ENCODE measurements around the gene ENOX2.

The ENOX2 gene

DNA sequence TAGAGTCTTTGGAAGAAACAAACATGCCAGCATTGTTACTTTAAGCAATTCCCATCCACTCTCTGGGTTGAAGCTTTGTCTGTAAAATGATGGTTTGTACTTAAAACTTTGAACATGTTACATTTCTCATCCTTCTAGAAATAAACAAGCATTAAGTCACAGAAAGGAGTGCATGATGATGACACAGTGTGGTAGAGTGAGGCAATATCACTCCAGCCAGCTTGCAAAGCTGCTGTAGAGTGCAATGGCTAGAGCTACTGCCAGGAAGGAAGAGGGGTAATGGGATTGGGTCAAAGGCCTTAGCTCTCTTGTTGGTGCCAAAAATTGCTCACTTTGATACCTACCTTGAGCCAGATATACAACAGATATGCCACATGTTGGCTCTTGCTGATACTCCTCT, 12.3 kb upstream of the ENOX2 start:
- Histone ChIP-seq H3K27ac (ENCODE audit: low read depth, low read length) (no peak overlapping the region), H3K36me3 (ENCODE audit: insufficient read depth, low read length) (no peaks in the 10 kb centered on the region), H3K4me3 (ENCODE audit: low read depth, low read length) (no peak overlapping the region), H3K27me3 (ENCODE audit: insufficient read depth, low read length) (no peaks in the 10 kb centered on the region), H2AFZ (ENCODE audit: low read length, unreplicated experiment) (no peak overlapping the region), H3K4me1 (ENCODE audit: control insufficient read depth, insufficient read depth, low read length, unreplicated experiment) (no peaks in the 10 kb centered on the region), H3K79me2 (ENCODE audit: control insufficient read depth, insufficient read depth, low read length, unreplicated experiment) (no peaks in the 10 kb centered on the region)

DNA sequence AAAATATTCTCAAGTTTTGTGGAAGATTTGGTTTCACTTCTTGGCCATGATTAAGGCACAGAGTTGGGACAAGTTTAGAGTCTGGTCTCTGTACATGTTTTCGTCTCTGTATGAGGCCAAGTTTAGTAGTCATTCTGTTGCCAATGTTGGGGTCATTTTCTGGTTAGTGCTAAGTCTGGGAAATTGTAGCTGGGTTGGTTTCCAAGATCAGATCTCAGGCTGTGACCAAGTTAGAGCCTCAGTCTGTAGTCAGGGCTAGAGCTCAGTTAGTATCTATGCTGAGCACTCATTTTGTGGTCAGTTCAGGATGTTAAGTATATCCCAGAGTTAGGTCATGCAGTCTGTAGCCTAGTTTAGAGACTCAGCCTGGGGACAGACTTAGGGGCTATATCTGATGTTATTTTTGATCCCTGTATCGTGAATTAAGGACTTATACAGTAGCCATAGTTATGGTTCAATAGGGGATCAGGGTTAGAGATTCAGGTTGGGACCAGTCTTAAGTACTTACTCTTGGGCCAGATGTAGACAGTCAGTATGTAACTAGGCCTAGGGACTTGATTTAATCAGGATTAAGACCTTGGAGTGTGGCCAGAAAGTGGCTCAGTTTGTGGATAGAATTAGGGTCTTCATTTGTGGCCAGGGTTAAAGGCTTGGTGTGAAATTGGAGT, 6.6 kb upstream of the ENOX2 start:
- no peaks in the 10 kb centered on the region for H3K79me2 ChIP-seq (ENCODE audit: control insufficient read depth, insufficient read depth, low read length, unreplicated experiment)
- no peak overlapping the region for H3K4me3 ChIP-seq (ENCODE audit: low read depth, low read length)
- no peak overlapping the region for H2AFZ ChIP-seq (ENCODE audit: low read length, unreplicated experiment)
- no peaks in the 10 kb centered on the region for H3K27me3 ChIP-seq (ENCODE audit: insufficient read depth, low read length)
- H3K4me1 ChIP-seq (ENCODE audit: control insufficient read depth, insufficient read depth, low read length, unreplicated experiment) = no peaks in the 10 kb centered on the region
- H3K27ac ChIP-seq (ENCODE audit: low read depth, low read length) = no peak overlapping the region
- H3K36me3 ChIP-seq (ENCODE audit: insufficient read depth, low read length) = no peaks in the 10 kb centered on the region

DNA sequence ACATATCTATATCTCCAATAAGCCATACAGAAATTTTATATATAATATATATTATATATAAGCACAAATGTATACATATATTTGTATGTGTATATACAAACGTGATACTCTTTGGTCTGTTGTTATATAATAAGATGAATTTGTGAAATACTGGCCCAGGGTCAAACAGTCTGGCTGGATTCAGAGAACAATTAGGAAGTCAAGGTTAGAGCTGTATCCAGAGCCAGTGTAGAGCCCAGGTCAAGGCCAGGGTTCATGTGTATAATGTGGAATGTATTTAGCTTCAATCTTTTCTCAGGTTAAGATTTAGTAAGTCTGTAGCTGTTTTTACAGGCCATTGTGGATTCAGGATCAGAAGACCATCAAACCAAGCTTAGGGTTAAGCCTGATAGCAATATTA, 3.8 kb upstream of the ENOX2 start:
- Histone ChIP-seq H3K79me2 (ENCODE audit: control insufficient read depth, insufficient read depth, low read length, unreplicated experiment) (peaks cover 2% of the 10 kb centered on the region), H3K36me3 (ENCODE audit: insufficient read depth, low read length) (no peaks in the 10 kb centered on the region), H2AFZ (ENCODE audit: low read length, unreplicated experiment) (no peak overlapping the region), H3K4me3 (ENCODE audit: low read depth, low read length) (no peak overlapping the region), H3K27me3 (ENCODE audit: insufficient read depth, low read length) (no peaks in the 10 kb centered on the region), H3K4me1 (ENCODE audit: control insufficient read depth, insufficient read depth, low read length, unreplicated experiment) (no peaks in the 10 kb centered on the region), H3K27ac (ENCODE audit: low read depth, low read length) (no peak overlapping the region)

DNA sequence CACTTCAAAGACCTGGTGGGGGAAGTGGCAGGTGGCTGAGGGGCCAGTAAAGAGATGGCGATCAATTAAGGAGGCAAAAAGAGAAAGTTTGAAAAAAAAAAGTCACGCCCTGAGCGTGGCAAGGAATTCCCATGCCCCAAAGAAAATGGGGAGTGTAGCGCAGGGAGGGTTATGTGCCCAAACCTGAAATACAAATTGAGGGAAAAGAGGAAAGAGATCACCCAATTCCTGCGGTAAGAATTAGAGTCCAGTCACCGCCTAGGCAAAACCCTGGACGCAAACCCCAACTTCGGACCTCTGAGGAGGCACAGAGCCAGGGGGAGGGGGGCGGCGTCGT, 595 bp downstream of the ENOX2 start:
- Histone ChIP-seq H3K36me3 (ENCODE audit: insufficient read depth, low read length) (no peaks in the 10 kb centered on the region), H3K27ac (ENCODE audit: low read depth, low read length) (no peak overlapping the region), H3K4me3 (ENCODE audit: low read depth, low read length) (peak overlapping the region; percentile 84), H3K27me3 (ENCODE audit: insufficient read depth, low read length) (no peaks in the 10 kb centered on the region), H3K4me1 (ENCODE audit: control insufficient read depth, insufficient read depth, low read length, unreplicated experiment) (no peaks in the 10 kb centered on the region), H2AFZ (ENCODE audit: low read length, unreplicated experiment) (no peak overlapping the region), H3K79me2 (ENCODE audit: control insufficient read depth, insufficient read depth, low read length, unreplicated experiment) (peaks cover 3% of the 10 kb centered on the region)

DNA sequence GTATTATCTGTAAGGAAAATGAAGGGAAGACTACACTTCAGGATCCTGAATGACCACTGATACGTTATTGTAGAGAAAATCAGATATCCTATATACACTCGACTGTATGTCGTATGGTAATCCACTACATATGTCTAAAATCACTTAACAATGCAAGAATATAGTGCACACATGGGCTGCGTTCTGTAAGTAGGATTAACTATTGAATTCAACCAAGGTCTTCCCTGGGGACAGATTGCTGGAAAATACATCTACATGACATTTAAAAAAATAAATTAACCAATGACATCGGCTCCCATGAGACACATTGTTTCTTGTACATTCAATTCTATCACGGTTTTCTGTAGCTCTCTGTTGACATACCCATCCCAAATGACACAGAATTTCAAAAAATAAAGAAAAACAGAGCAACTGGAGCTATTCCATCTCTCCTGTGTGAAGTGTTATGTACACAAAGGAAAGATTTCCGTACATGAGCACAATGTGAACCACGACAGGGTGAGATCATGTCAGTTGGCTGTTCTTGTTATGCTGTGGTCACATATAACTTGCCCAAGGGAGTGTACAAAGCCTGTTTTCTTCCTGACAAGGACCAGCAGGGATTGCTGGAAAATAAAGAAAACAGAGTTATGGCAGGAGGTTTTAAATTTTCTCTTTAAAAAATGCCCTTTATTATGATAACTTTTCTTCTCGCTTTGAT, 6.1 kb downstream of the ENOX2 start:
- Histone ChIP-seq H3K27me3 (ENCODE audit: insufficient read depth, low read length) (no peaks in the 10 kb centered on the region), H2AFZ (ENCODE audit: low read length, unreplicated experiment) (no peak overlapping the region)

DNA sequence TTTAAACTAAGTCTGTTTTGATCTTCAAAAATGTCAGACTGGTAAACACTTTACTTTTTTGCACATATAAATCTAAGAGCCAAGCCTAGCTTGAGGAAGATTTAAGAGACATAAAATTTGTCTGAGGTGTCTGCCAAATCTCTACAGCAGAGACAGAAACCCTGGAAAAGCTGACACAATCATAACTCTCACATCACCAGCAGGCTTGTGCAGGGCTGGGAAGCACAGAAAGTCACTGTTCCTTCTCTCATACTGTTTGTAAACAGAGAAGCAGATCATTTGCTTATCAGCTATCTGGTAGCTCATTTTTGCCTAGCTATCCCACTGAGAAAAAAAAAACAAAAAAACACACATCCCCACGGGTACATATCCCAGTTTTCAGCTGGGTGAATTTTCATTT, 7.0 kb downstream of the ENOX2 start:
- Histone ChIP-seq H3K27me3 (ENCODE audit: insufficient read depth, low read length) (no peaks in the 10 kb centered on the region), H3K79me2 (ENCODE audit: control insufficient read depth, insufficient read depth, low read length, unreplicated experiment) (no peaks in the 10 kb centered on the region), H3K36me3 (ENCODE audit: insufficient read depth, low read length) (no peaks in the 10 kb centered on the region), H3K4me1 (ENCODE audit: control insufficient read depth, insufficient read depth, low read length, unreplicated experiment) (peaks cover 18% of the 10 kb centered on the region), H3K27ac (ENCODE audit: low read depth, low read length) (no peak overlapping the region), H3K4me3 (ENCODE audit: low read depth, low read length) (no peak overlapping the region), H2AFZ (ENCODE audit: low read length, unreplicated experiment) (no peak overlapping the region)

More for the DNA sequence above, 6.1 kb downstream of the ENOX2 start:
- no peak overlapping the region for H3K4me3 ChIP-seq (ENCODE audit: low read depth, low read length)
- H3K79me2 ChIP-seq (ENCODE audit: control insufficient read depth, insufficient read depth, low read length, unreplicated experiment) = peaks cover 3% of the 10 kb centered on the region
- H3K36me3 ChIP-seq (ENCODE audit: insufficient read depth, low read length) = no peaks in the 10 kb centered on the region
- H3K27ac ChIP-seq (ENCODE audit: low read depth, low read length) = no peak overlapping the region
- peaks cover 18% of the 10 kb centered on the region for H3K4me1 ChIP-seq (ENCODE audit: control insufficient read depth, insufficient read depth, low read length, unreplicated experiment)

DNA sequence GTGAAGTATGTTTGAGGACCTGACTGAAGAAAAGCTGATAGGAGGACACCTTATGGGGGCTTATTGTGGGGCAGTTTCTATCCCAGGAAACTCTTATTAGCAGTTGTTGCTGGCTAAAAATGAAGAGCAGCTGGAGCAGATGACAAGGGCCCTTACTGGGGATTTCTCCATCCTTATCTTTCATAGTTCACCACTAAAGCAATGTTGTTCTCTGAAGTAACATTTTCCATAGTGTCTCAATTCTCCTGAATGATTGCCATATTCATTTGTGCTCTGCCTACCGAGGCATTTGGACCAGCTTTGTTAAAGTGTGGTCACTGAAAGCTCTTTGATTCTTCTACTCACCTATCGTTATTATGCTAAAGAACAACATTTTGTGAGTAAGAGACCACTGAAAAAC, 7.7 kb downstream of the ENOX2 start:
- H3K4me3 ChIP-seq (ENCODE audit: low read depth, low read length) = no peak overlapping the region
- H3K79me2 ChIP-seq (ENCODE audit: control insufficient read depth, insufficient read depth, low read length, unreplicated experiment) = no peaks in the 10 kb centered on the region
- no peaks in the 10 kb centered on the region for H3K27me3 ChIP-seq (ENCODE audit: insufficient read depth, low read length)
- no peaks in the 10 kb centered on the region for H3K36me3 ChIP-seq (ENCODE audit: insufficient read depth, low read length)
- no peak overlapping the region for H3K27ac ChIP-seq (ENCODE audit: low read depth, low read length)
- H2AFZ ChIP-seq (ENCODE audit: low read length, unreplicated experiment) = no peak overlapping the region
- H3K4me1 ChIP-seq (ENCODE audit: control insufficient read depth, insufficient read depth, low read length, unreplicated experiment) = peaks cover 18% of the 10 kb centered on the region

DNA sequence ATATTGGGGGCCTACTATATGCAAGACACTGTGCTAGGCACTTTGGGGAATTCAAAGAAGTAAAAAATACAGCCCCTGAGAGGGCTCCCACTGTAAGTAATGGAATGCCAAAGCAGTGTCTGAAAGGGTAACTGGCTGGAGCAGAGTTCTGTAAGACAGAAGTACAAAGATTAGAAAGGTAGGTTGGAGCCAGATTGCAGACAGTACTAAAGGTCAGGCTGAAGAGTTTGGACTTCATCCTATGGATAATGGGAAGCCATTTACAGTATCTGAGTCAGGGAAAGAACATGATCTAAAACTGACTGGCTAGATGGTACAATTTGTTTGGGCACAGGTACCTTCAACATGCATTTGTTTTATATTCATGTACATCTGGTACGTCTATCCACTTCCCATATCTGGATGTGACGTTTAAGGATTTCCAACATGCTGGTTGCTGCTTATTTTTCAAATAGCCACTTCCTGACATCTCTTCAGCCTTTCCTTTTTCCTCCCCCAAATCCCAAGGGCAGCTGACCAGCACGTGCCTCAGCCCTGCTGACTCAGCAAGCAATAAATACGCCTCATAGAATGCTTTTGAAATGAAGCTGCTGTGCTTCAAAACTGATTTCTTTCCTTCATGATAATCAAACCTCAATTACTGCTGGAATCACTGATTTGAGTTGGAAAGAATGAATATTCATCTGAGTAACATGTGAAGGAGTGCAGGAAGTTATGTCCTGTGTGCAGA, 9.5 kb downstream of the ENOX2 start:
- no peaks in the 10 kb centered on the region for H3K79me2 ChIP-seq (ENCODE audit: control insufficient read depth, insufficient read depth, low read length, unreplicated experiment)
- H3K4me1 ChIP-seq (ENCODE audit: control insufficient read depth, insufficient read depth, low read length, unreplicated experiment) = peaks cover 18% of the 10 kb centered on the region
- no peak overlapping the region for H2AFZ ChIP-seq (ENCODE audit: low read length, unreplicated experiment)
- no peak overlapping the region for H3K27ac ChIP-seq (ENCODE audit: low read depth, low read length)
- no peaks in the 10 kb centered on the region for H3K36me3 ChIP-seq (ENCODE audit: insufficient read depth, low read length)
- no peak overlapping the region for H3K4me3 ChIP-seq (ENCODE audit: low read depth, low read length)
- H3K27me3 ChIP-seq (ENCODE audit: insufficient read depth, low read length) = no peaks in the 10 kb centered on the region

DNA sequence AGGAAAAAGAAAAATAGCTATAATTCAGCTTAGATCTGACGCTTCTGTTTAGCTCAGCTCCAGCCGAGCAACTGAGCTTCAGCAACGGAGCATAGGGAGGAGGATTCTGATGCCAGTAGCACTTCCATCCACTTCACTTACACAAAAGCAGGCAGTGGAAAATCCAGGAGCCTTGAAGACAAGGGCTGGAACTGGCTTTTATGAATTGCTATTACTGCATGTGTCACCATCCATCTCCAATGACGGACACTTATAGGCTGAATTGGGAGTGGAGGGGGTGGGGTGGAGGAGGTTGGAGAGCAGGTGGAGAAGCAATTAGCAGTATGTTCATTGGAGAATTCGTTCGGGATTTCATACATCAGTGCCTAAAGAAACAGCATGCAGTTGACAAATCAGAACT, 15.6 kb downstream of the ENOX2 start:
- Histone ChIP-seq H3K4me1 (ENCODE audit: control insufficient read depth, insufficient read depth, low read length, unreplicated experiment) (no peaks in the 10 kb centered on the region), H3K79me2 (ENCODE audit: control insufficient read depth, insufficient read depth, low read length, unreplicated experiment) (no peaks in the 10 kb centered on the region), H3K36me3 (ENCODE audit: insufficient read depth, low read length) (no peaks in the 10 kb centered on the region), H2AFZ (ENCODE audit: low read length, unreplicated experiment) (no peak overlapping the region), H3K27ac (ENCODE audit: low read depth, low read length) (no peak overlapping the region), H3K27me3 (ENCODE audit: insufficient read depth, low read length) (no peaks in the 10 kb centered on the region), H3K4me3 (ENCODE audit: low read depth, low read length) (no peak overlapping the region)

DNA sequence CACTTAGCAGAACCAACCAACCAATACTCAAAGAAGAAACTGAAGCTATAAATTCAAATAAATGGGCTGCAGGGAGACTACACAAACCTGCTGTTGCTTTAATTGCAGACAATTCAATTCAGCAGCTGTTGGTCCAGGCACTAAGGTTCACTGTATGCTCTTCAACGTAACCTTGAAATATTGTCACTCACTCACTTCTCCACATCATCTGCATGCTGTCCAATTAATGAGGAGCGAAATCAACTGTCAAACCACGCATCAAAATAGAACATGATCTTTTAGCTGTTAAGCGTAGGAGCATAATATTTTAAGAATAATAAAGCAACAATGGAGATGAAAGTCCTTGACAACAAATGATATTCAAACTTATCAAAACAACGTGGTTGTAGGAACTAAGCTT, 17.0 kb downstream of the ENOX2 start:
- H3K27me3 ChIP-seq (ENCODE audit: insufficient read depth, low read length) = no peaks in the 10 kb centered on the region
- no peaks in the 10 kb centered on the region for H3K4me1 ChIP-seq (ENCODE audit: control insufficient read depth, insufficient read depth, low read length, unreplicated experiment)
- no peak overlapping the region for H3K4me3 ChIP-seq (ENCODE audit: low read depth, low read length)
- no peak overlapping the region for H2AFZ ChIP-seq (ENCODE audit: low read length, unreplicated experiment)
- no peak overlapping the region for H3K27ac ChIP-seq (ENCODE audit: low read depth, low read length)
- no peaks in the 10 kb centered on the region for H3K79me2 ChIP-seq (ENCODE audit: control insufficient read depth, insufficient read depth, low read length, unreplicated experiment)
- no peaks in the 10 kb centered on the region for H3K36me3 ChIP-seq (ENCODE audit: insufficient read depth, low read length)

DNA sequence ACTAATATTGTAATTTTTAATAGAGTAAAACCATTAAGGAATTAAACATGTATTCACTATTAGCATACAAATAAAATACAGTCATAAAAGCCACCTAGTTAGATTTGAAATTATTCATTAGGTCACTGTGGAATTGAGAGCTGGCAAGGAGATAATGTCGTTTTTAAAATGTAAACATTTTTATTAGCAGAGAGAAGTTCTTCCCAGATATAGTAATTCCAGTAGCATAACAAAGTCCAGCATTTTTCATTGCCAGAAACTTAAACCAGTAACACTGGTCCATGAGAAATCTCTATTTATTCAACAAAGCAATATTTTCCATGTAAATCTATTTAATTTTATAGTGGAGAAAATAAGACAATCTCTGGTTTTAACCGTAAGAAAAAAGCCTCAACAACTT, 17.5 kb downstream of the ENOX2 start:
- H2AFZ ChIP-seq (ENCODE audit: low read length, unreplicated experiment) = no peak overlapping the region
- H3K27me3 ChIP-seq (ENCODE audit: insufficient read depth, low read length) = no peaks in the 10 kb centered on the region
- no peaks in the 10 kb centered on the region for H3K79me2 ChIP-seq (ENCODE audit: control insufficient read depth, insufficient read depth, low read length, unreplicated experiment)
- H3K4me3 ChIP-seq (ENCODE audit: low read depth, low read length) = no peak overlapping the region
- H3K4me1 ChIP-seq (ENCODE audit: control insufficient read depth, insufficient read depth, low read length, unreplicated experiment) = peaks cover 2% of the 10 kb centered on the region
- no peak overlapping the region for H3K27ac ChIP-seq (ENCODE audit: low read depth, low read length)
- no peaks in the 10 kb centered on the region for H3K36me3 ChIP-seq (ENCODE audit: insufficient read depth, low read length)
